GM21515 (cell line): ENCODE results near the gene GIMAP2.
"Not testable (repeated sequence)": the region's sequence is repeated elsewhere in the genome, so short reads cannot be mapped to it uniquely, and the experiment has no call there.

ENCODE experiments used
- ATAC-seq: cut with Tn5 transposase; IDR thresholded peaks from one replicate; pipeline ENCODE4 v1.9.1; 2021; ENCODE audit not compliant: unreplicated experiment

GIMAP2 gene

GRCh38 chr7:150676276-150676675, 9.2 kb upstream of the GIMAP2 start:
- not testable (repeated sequence) for ATAC-seq

GRCh38 chr7:150676854-150677253, 8.7 kb upstream of the GIMAP2 start:
- ATAC-seq = not testable (repeated sequence)

GRCh38 chr7:150678601-150679000, 6.9 kb upstream of the GIMAP2 start:
- not testable (repeated sequence) for ATAC-seq

- not testable (repeated sequence) for ATAC-seq
Observed at GRCh38 chr7:150680364-150680763, 5.1 kb upstream of the GIMAP2 start.

GRCh38 chr7:150686030-150686631, 625 bp downstream of the GIMAP2 start:
- peak; percentile 42 for ATAC-seq

GRCh38 chr7:150688630-150689029, 3.1 kb downstream of the GIMAP2 start:
- ATAC-seq = no peak

- ATAC-seq = no peak
Observed at GRCh38 chr7:150695654-150696053, 10.1 kb downstream of the GIMAP2 start.

- no peak for ATAC-seq
Observed at GRCh38 chr7:150703209-150703608, 17.7 kb downstream of the GIMAP2 start.

- ATAC-seq = no peak
Observed at GRCh38 chr7:150715293-150715692, 29.8 kb downstream of the GIMAP2 start.

- no peak for ATAC-seq
Observed at GRCh38 chr7:150715738-150716137, 30.2 kb downstream of the GIMAP2 start.

- no peak for ATAC-seq
Observed at GRCh38 chr7:150716368-150716767, 30.9 kb downstream of the GIMAP2 start, which contains the start of gene GIMAP1. Gene GIMAP1, plus strand, starts transcription at chr7:150716613. Its CDS starts 2,435 bp downstream, at chr7:150719048.

GRCh38 chr7:150716939-150717338, 31.4 kb downstream of the GIMAP2 start:
- no peak for ATAC-seq

GRCh38 chr7:150717814-150718420, 32.4 kb downstream of the GIMAP2 start:
- no peak for ATAC-seq

- ATAC-seq = no peak
Observed at GRCh38 chr7:150719436-150719835, 33.9 kb downstream of the GIMAP2 start.

- ATAC-seq = no peak
Observed at GRCh38 chr7:150719960-150720891, 34.7 kb downstream of the GIMAP2 start.

- ATAC-seq = no peak
Observed at GRCh38 chr7:150721970-150722373, 36.5 kb downstream of the GIMAP2 start.

GRCh38 chr7:150722431-150722931, 37.0 kb downstream of the GIMAP2 start:
- no peak for ATAC-seq

GRCh38 chr7:150723467-150723866, 38.0 kb downstream of the GIMAP2 start:
- no peak for ATAC-seq

- no peak for ATAC-seq
Observed at GRCh38 chr7:150727381-150727780, 41.9 kb downstream of the GIMAP2 start.

GRCh38 chr7:150728011-150728410, 42.5 kb downstream of the GIMAP2 start:
- ATAC-seq = no peak

- no peak for ATAC-seq
Observed at GRCh38 chr7:150728609-150729008, 43.1 kb downstream of the GIMAP2 start.
